Measurements from ENCODE around the gene PLB1. TPM values are rescaled to one million over a fixed set of nuclear protein-coding genes. Genes with fewer than 3 reads are reported as not detected.

Gene PLB1
- polyA plus RNA-seq, 2 of the 4 experiments (the other 2 are of a cell fraction), result 0.26 to 1.4 TPM

GRCh38 chr2:28592481-28592880, 96.6 kb downstream of the PLB1 start:
- Histone ChIP-seq H3K9me3 (peaks cover 3% of the 10 kb centered on the region; the same call in 1 of the 3 replicates), H3K4me1 (peaks cover 32% of the 10 kb centered on the region), H3K4me3 (no peak overlapping the region), H3K27ac (peak overlapping the region; percentile 7 to 69; a peak in 2 of 6 replicates), H3K4me2 (no peak overlapping the region)
- FAIRE-seq (no peak), DNase-seq (ENCODE audit: low read depth in 1 of 2, low spot score in 1 of 2) (no peak), ATAC-seq (no peak)
- CTCF ChIA-PET, result interaction anchor here (2.1 to 11.7 kb wide), 10 partner anchors 10 to 228 kb away, joined by 10 to 167 read pairs (median 23); partner anchors contain the start of gene PPP1CB
- 98% methylated on average over 3 of the region's 3 CpGs for WGBS (ENCODE audit: missing lambda C conversion rate)
- no peak for TF ChIP-seq RARB (CRISPR knock-in tag; IDR thresholded peaks at IDR 0.05)
- TF ChIP-seq RNF2 (IDR thresholded peaks at IDR 0.05; ENCODE audit: borderline replicate concordance, low read depth), result no peak
- no peak for TF ChIP-seq BCL3 (IDR thresholded peaks at IDR 0.05)
- TF ChIP-seq EP300 (IDR thresholded peaks at IDR 0.05), result no peak
- TF ChIP-seq HMGXB4 (CRISPR knock-in tag; IDR thresholded peaks at IDR 0.05; ENCODE audit: borderline replicate concordance), result no peak
- TF ChIP-seq RFX5 (IDR thresholded peaks at IDR 0.05), result no peak
- no peak for TF ChIP-seq USF2 (IDR thresholded peaks at IDR 0.05)
- TF ChIP-seq ZSCAN20 (CRISPR knock-in tag; IDR thresholded peaks at IDR 0.05), result no peak
- no peak for TF ChIP-seq ATOH8 (CRISPR knock-in tag; IDR thresholded peaks at IDR 0.05; ENCODE audit: low read depth)
- TF ChIP-seq CHD2 (IDR thresholded peaks at IDR 0.05; ENCODE audit: low read length, partially characterized antibody), result no peak
- TF ChIP-seq HDAC2 (IDR thresholded peaks at IDR 0.05), result no peak
- no peak for TF ChIP-seq ELK1 (IDR thresholded peaks at IDR 0.05; ENCODE audit: low read depth, low read length)
- TF ChIP-seq POLR2A (IDR thresholded peaks at IDR 0.05; ENCODE audit: low read length), result no peak
- POLR2A ChIA-PET, result interaction anchor here (1.3 to 3.7 kb wide), 3 partner anchors 8 to 161 kb away, joined by 3 to 52 read pairs (median 16); partner anchors contain the start of gene PPP1CB

- peaks cover 3% of the 10 kb centered on the region; the same call in 1 of the 3 replicates for H3K9me3 ChIP-seq
- no peak for ATAC-seq
- no peak for FAIRE-seq
- no peak overlapping the region for H3K4me2 ChIP-seq
- ChIA-PET CTCF (interaction anchor here (1.0 to 11.7 kb wide), 31 partner anchors 11 to 344 kb away, joined by 3 to 167 read pairs (median 12); partner anchors contain the start of gene PPP1CB), POLR2A (interaction anchor here (0.6 to 3.7 kb wide), 5 partner anchors 8 to 160 kb away, joined by 3 to 52 read pairs (median 5); partner anchors contain the start of gene PPP1CB)
- WGBS (ENCODE audit: missing lambda C conversion rate), result 76% methylated on average over 11 of the region's 11 CpGs
- H3K4me1 ChIP-seq, result peaks cover 29% of the 10 kb centered on the region
- peak overlapping the region; percentile 69 to 80; a peak in 4 of 6 replicates for H3K27ac ChIP-seq
- DNase-seq (ENCODE audit: low read depth in 1 of 2, low spot score in 1 of 2), result no peak
- no peak overlapping the region for H3K4me3 ChIP-seq
- TF ChIP-seq RCOR1 (IDR thresholded peaks at IDR 0.05; ENCODE audit: low read depth, low read length) (no peak), KDM1A (IDR thresholded peaks at IDR 0.05; ENCODE audit: low read depth) (no peak), MAZ (IDR thresholded peaks at IDR 0.05; ENCODE audit: borderline replicate concordance, low read depth, low read length) (no peak), POLR2A (IDR thresholded peaks at IDR 0.05; ENCODE audit: low read length) (no peak), ZC3H11A (IDR thresholded peaks at IDR 0.05) (no peak), EP300 (IDR thresholded peaks at IDR 0.05) (no peak), BHLHE40 (IDR thresholded peaks at IDR 0.05; ENCODE audit: low read depth, low read length) (no peak), RFX5 (IDR thresholded peaks at IDR 0.05) (no peak), PBX3 (IDR thresholded peaks at IDR 0.05) (no peak), RARB (CRISPR knock-in tag; IDR thresholded peaks at IDR 0.05) (no peak), CHD2 (IDR thresholded peaks at IDR 0.05; ENCODE audit: low read length, partially characterized antibody) (no peak), FOSB (CRISPR knock-in tag; IDR thresholded peaks at IDR 0.05) (no peak), PHF8 (IDR thresholded peaks at IDR 0.05; ENCODE audit: borderline replicate concordance, low read depth) (no peak), RNF2 (IDR thresholded peaks at IDR 0.05; ENCODE audit: borderline replicate concordance, low read depth) (no peak), ZFP36 (IDR thresholded peaks at IDR 0.05; ENCODE audit: borderline replicate concordance, partially characterized antibody) (no peak), BCL3 (IDR thresholded peaks at IDR 0.05) (no peak), ZSCAN20 (CRISPR knock-in tag; IDR thresholded peaks at IDR 0.05) (no peak), HES2 (IDR thresholded peaks at IDR 0.05) (no peak), CEBPB (IDR thresholded peaks at IDR 0.05) (no peak), EHF (CRISPR knock-in tag; IDR thresholded peaks at IDR 0.05) (no peak)
Measured at GRCh38 chr2:28593160-28593755, 97.4 kb downstream of the PLB1 start.

All from A549 (cell line).